ENCODE results near the gene FAM107A. TPM values are rescaled to one million over a fixed set of nuclear protein-coding genes. Genes with fewer than 3 reads are reported as not detected.
A peak's percentile ranks its signal among the peaks of the same experiment; 100 is the strongest.

Gene FAM107A
- total and polyA plus RNA-seq, 12 donors: 18.3 to 149 (median 55.0) TPM

GRCh38 chr3:58565621-58566397 is 11.4 kb downstream of the FAM107A start:
- ATAC-seq (no peak), DNase-seq (no peak)
- peak overlapping the region in 1 of 10 donors; percentile 6 for H3K27ac ChIP-seq
- TF ChIP-seq CTCF (IDR thresholded peaks at IDR 0.05): no peak
- H3K4me3 ChIP-seq: no peak overlapping the region
- H3K4me1 ChIP-seq: peaks cover 0 to 26% (median 13%) of the 10 kb centered on the region in 9 donors
- no peaks in the 10 kb centered on the region for H3K27me3 ChIP-seq
- intact Hi-C loops (cut with DNase I): loop anchor here in 2 of 10 donors (1.0 to 10.0 kb wide), 2 partner anchors 64 to 1109 kb away; no protein-coding TSS in a partner anchor
- WGBS, 2 donors: 92 to 94% methylated on average over 12 of the region's 12 CpGs
- H3K36me3 ChIP-seq: peaks cover 0 to 74% (median 11%) of the 10 kb centered on the region in 9 donors
- H3K9me3 ChIP-seq: no peaks in the 10 kb centered on the region

DNA sequence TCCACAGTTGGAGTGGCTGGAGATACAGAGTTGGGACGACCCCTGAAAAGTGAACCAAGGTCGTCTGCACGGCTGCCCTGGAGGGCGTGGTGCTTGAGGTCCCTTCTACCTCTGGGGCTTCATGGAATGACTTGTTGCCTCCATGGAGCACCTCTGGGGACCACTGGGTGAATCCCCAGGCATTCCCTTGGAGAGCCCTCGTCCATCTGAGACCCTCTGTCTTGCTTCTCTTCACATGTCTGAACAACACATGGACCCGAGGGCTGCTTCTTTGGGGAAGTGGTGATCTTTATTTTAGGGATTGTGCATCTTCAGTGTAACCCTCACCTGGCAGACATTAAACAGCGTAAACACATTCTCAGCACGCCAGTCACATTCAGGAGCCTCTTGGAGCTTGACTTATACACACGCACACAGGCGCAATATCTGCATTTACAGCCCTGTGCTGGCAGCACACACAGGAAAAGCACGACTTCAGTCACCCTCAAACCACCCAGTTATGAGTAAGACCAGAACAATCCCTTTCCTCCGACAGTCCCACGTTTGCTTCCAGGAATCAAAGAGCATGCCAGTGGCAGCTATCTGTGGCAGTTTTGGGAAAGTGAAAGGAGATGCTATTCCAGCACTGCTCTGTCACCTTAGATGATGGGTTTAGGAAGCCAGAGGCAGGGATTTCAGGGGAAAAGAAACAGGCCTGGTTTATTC is 12.6 kb downstream of the FAM107A start:
- H3K4me1 ChIP-seq: peaks cover 0 to 26% (median 13%) of the 10 kb centered on the region in 9 donors
- H3K4me3 ChIP-seq: no peak overlapping the region
- intact Hi-C loops (cut with DNase I): loop anchor here in 1 of 10 donors (10.0 kb wide), 1 partner anchor 1110 kb away; no protein-coding TSS in a partner anchor
- 72 to 73% methylated on average over 13 of the region's 13 CpGs for WGBS, 2 donors
- peak overlapping the region in 5 of 10 donors; percentile 44 to 69 (median 45) for H3K27ac ChIP-seq
- no peaks in the 10 kb centered on the region for H3K27me3 ChIP-seq
- ATAC-seq (peak in 6 of 8 donors; percentile 44 to 67 (median 50)), DNase-seq (no peak)
- no peaks in the 10 kb centered on the region for H3K9me3 ChIP-seq
- peaks cover 0 to 72% (median 11%) of the 10 kb centered on the region in 9 donors for H3K36me3 ChIP-seq
- TF ChIP-seq CTCF (IDR thresholded peaks at IDR 0.05): no peak

- no peaks in the 10 kb centered on the region for H3K9me3 ChIP-seq
- WGBS, 2 donors: 93 to 100% methylated on average over 1 of the region's 1 CpG
- ATAC-seq: no peak
- H3K27ac ChIP-seq: peak overlapping the region in 3 of 10 donors; percentile 45 to 46 (median 45)
- intact Hi-C loops (cut with DNase I): loop anchor here in 1 of 10 donors (10.0 kb wide), 1 partner anchor 1111 kb away; no protein-coding TSS in a partner anchor
- peaks cover 0 to 67% (median 11%) of the 10 kb centered on the region in 9 donors for H3K36me3 ChIP-seq
- DNase-seq: no peak
- H3K4me3 ChIP-seq: no peak overlapping the region
- no peak for TF ChIP-seq CTCF (IDR thresholded peaks at IDR 0.05)
- no peaks in the 10 kb centered on the region for H3K27me3 ChIP-seq
- H3K4me1 ChIP-seq: peaks cover 0 to 23% (median 10%) of the 10 kb centered on the region in 9 donors
Observed at GRCh38 chr3:58564054-58564453, 13.1 kb downstream of the FAM107A start.

- H3K4me1 ChIP-seq: peaks cover 0 to 18% (median 5%) of the 10 kb centered on the region in 9 donors
- H3K27me3 ChIP-seq: no peaks in the 10 kb centered on the region
- no peaks in the 10 kb centered on the region for H3K9me3 ChIP-seq
- TF ChIP-seq CTCF (IDR thresholded peaks at IDR 0.05): no peak
- DNase-seq (no peak), ATAC-seq (no peak)
- 93 to 96% methylated on average over 6 of the region's 6 CpGs for WGBS, 2 donors
- intact Hi-C loops (cut with DNase I): loop anchor here in 1 of 10 donors (10.0 kb wide), 1 partner anchor 1111 kb away; no protein-coding TSS in a partner anchor
- no peak overlapping the region for H3K27ac ChIP-seq
- no peak overlapping the region for H3K4me3 ChIP-seq
- H3K36me3 ChIP-seq: peaks cover 0 to 66% (median 11%) of the 10 kb centered on the region in 9 donors
Observed at GRCh38 chr3:58563386-58564035, 13.7 kb downstream of the FAM107A start.

Measured in heart right ventricle (tissue), 16 donors.